ENCODE measurements around the gene TMEM220.
"Not testable (repeated sequence)": the region's sequence is repeated elsewhere in the genome, so short reads cannot be mapped to it uniquely, and the experiment has no call there.

Gene TMEM220

DNA sequence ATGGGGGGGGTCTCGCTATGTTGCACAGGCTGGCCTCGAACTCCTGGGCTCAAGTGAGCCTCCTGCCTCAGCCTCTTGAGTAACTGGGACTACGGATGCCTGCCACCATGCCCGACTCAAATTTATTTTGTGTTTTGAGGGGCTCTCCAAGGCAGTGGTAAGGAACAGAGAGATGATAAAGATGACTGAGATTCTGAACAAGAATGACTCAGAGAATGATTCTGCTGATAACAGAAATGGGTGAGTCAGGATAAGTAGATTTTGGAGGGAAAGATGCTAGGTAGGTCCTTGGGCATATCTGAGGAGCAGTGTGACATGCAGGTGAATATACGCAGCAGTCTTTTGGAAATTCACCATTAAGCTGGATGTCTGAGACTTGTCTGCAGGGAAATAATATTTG lies 2.6 kb downstream of the TMEM220 start:
- no peak for DNase-seq

DNA sequence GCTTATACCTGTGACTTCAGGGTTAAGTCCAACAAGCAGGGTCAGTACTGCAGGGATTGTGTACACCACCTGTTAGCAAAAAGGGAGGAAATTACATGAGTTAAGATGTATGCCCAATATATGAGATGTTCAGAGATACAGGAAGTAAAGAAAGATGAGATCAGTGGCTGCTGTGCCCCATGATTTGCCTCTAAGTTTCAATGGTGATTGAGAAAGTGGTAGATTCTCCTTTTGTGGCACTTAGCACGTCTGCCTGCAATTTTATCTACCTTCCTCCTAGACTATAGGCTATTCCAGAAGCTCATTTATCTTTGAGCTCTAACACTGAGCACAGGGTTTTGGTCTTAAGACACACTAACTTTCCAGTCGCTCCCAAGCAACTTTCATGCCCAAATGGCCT lies 3.6 kb downstream of the TMEM220 start:
- no peak for DNase-seq

DNA sequence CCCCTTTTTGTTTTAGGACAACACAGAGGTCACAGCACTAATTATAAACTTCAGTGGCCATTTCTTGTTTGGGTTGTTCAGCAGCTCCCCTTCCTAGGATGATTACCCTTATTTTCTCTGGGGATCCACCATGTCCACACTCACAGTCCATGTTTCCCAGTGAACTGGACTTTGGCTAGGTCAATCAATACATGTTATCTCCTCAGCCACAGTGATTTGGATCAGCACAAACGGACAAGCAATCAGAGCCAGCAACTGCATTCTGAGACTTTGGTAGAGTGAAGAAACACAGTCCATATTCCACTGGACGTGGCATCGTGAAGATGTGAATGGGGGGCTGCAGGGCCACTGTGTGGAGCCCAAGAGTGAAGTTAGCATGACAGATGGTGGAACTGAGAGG lies 4.6 kb downstream of the TMEM220 start:
- no peak for DNase-seq

DNA sequence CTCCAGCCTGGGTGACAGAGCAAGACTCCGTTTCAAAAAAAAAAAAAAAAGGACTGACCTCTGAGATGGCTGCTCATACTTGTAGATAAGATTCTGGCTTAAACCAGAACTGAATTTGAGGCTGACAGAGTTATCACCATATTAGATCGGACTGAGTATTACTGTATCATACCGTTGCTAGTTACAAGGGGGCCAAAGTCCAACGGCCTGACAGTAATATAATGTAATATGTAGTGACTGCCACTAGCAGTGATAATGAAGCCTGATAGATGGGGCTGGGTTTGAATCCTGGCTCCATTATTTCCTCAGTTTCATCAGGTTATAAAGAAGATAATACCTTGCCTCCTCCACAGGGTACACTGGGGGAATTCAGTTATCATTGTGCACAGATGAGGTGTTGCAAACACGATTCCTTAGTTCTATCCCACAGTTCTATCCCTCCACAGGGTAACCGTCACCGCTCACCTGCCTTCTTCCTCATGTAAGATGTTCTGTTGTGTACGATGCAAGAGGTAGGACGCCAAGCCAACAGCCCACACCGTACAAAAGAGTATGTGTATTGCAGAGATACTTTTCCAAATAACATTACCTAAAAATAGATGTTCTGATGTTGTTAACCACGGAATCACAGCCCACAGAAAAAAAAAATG lies 5.2 kb downstream of the TMEM220 start:
- DNase-seq, result no peak

DNA sequence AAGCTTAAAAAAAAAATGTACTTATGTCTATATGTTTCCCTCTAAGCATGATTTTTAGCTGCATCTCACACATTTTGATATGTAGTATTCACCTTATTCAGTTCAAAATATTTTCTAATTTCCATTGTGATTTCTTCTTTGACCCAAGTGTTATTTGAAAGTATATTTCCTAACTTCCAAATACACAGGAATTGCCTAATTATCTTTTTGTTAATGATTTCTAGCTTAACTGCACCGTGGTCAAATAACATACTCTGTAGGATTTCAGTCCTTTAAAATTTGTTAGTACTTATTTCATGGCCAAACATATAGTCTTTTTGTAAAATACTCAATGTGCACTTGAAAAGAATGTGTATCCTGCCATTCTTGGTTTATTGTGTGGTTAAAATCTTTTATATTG lies 11.3 kb downstream of the TMEM220 start:
- no peak for DNase-seq

DNA sequence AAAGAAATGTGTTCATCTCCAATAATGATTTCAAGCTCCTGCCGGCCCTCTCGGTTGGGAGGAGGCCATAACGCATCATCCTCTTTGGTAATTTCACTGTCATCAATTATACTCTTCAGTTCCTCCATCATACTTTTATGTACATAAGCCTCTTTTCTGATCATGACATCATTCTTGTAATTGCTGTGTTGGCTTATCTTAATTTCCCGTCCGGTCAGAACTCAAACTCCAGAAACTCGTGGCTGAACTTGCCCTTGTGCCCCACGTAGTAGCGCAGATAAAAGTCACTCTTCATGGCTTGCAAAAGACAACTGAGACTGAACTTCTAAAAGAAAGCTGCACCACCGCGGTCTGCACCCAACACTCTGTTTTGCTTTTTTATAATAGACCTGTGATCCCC lies 13.6 kb downstream of the TMEM220 start:
- DNase-seq, result no peak

DNA sequence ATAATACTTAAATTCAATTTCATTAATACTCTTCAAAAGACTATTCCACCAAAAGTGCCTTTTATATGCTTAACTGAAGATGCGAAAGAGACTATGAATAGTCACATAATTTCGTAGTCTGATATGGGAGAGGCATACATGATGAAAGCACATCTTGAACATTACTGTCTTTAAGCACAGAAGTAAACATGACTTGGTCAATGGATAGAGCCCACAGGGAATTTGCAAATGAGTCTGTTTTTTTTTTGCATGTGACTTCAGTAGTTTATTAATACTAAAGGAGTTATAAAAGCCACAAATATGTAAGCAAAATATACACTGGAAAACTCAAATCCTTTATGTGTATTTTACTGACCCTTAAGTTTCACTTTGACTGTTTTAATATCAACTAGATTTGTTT lies 16.5 kb downstream of the TMEM220 start:
- no peak for DNase-seq

DNA sequence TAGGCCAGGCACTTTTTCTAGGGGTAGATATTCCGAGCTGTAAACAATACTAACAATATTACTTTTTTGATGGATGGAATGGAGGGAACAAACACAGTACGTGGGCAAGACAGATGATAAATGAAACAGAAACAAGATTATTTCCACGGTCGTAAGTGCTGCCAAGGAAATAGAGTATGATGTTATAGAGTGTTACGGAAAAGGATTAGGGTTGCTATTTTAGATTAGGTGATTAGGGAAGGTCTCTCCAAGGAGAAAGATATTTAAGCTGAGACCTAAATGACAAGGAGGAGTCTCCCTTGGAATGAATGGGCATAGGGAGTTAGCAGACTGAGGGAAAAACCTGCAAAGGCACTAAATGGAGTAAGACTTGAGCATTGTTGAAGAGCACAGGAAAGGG lies 24.1 kb downstream of the TMEM220 start:
- no peak for DNase-seq

DNA sequence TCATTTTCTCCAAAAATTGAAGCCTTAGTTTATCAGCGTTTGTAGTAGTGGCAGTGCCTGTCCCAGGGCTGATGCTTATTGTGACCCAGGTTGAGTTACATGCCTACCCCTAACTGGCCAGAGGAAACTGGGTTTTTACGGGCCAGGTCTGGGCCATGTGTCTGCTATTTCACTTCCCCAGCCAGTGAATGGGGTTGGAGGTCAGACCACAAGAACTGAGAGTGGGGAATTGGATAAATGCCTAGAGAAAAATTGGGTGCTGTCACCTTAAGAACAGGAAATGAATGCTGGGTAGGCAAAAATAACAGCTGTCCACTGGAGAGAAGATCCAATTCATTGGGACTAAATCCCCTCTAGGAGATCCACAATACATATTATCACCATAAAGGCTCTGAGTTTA lies 27.2 kb downstream of the TMEM220 start:
- no peak for DNase-seq

DNA sequence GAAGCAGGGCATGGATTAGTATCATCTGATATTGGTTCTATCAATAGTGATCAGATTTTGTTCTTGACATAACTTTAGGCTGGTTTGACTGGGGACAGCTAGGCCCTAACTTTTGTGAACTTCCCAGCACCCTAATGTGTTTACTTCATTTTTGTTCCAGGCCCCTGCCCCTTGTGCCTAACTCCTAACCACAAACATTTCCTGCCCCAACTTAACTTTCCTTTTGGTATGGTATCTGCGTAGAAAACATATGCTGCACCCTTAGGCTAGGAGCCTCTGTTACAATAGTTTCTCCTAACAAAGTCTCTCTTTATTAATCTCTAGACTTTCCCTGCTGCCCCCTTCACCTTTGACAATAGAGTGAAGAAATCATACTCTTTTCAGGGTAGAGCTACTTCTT lies 30.0 kb downstream of the TMEM220 start:
- no peak for DNase-seq

DNA sequence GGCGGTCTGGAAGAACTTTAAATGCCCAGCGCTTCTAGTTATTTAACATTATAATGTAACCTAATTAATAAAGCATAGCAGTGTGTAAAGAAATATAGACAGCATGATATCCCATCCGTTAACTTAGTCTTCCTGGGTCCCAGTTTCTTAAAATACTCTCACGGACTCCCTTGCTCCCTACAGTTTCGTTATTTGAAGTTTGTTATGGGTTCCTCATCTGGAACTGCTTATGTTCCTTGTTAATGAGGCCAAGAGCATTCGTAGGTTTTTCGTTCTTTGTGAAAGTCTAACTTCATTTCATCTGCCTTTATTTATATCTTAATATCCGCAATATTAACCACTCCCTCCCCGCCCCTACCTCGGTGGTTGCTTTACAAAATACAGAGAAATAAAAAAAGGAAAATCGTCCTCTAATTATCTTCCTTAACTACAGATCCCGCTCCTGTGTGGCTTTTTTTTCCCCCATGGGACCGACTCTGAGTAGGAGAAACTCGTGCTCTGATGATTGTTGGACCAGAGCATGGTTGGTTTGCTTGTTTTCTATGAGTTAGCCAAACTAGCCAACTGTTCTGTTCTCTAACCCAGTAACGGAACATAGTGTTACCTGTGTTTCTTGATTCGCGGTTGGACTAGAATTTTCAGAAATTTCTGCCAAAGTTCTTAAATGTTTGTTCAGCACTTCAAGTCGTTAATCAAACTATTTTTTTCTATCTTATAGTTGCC lies 31.6 kb downstream of the TMEM220 start:
- DNase-seq, result no peak

DNA sequence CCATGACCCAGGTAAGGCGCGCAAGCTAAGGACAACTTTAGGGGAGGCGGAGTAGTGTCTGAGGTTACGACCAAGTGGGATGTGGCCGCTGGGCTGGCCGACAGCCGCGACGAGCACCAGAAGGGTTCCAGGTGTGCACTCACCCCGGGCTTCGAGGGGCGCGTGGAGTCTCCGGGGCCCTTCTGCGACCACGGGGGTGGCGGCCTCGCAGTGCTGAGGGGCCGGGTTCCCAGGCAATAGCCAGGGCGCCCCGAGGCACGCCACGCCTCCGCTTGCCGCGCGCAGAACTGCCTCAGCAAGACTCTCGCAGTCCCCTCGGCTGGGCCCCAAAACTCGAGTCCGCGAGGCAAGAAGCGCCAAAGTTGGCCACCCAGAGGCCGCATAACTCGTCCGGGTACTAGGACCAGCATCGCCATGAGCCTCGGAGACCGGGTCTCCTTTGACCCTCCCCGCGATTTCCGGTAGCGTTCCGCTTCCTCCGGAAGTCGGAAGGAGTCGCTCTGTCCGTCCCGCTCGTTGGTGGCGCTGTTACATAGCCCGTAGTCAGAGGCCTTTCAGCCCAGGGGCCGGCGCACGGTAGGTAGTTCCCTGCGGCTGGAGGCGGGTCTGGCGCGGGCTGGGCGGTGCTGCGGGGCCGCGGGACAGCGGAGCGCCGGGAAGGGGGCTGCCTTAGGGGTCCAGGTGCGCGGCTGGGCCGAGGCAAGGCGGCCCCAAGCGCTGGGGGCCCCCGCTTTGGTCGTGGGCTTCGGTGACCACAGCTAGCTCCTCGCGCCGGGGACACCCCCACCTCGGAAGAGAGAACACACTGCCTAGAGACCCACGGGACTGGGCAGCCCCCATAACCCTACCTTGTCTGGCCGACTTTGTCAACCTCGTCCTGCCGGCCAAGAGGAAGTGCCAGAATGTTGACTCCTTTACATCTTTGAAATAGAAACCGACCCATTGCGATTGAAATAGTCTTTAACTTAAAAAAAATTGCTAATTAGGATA lies 32.4 kb downstream of the TMEM220 start, which contains the start of the genes ADPRM and SCO1:
TSS of gene ADPRM (plus strand) at position 503 of the 990 bp plus-strand sequence. CDS start 7,333 bp downstream, outside the sequence.
TSS of gene SCO1 (minus strand) at position 442 of the 990 bp plus-strand sequence. CDS start at position 416, 26 bp downstream.
- DNase-seq, result peak; percentile 81 to 90

DNA sequence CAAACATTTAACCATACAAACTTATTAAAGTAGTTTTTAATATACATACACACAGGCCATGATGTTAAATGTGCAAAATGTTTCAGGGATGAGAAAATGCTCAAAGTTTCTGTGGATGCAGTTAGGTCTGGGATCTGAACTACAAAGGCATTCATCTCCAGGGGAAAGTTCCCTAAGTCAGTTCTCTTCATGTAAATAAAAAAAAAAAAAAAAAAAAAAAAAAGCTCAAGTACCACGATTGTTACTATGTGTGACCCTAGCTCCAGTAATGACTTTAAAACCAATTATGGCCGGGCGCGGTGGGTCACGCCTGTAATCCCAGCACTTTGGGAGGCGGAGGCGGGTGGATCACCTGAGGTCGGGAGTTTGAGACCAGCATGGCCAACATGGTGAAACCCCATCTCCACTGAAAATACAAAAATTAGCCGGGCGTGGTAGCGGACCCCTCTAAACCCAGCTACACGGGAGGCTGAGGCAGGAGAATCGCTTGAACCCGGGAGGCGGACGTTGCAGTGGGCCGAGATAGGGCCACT lies 33.9 kb downstream of the TMEM220 start:
- not testable (repeated sequence) for DNase-seq

DNA sequence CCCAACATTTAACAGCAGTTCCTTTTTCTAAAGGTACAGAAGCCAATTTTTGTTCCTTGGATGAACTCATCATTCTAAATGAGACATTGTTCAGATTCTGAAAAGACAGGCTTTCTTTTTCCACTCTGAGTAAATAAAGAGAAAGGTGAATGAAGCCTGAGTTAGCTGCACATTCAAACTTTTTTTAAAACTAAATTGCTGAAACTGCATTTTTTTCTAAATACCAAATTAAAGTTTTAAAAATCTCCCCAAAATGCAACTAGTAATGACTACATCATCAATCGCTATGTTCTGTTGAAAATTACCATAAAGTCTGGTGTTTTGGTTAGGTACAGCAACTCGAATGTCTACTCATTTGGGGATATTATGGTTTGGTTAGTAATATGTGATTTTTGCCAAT lies 42.3 kb downstream of the TMEM220 start:
- DNase-seq, result no peak

DNA sequence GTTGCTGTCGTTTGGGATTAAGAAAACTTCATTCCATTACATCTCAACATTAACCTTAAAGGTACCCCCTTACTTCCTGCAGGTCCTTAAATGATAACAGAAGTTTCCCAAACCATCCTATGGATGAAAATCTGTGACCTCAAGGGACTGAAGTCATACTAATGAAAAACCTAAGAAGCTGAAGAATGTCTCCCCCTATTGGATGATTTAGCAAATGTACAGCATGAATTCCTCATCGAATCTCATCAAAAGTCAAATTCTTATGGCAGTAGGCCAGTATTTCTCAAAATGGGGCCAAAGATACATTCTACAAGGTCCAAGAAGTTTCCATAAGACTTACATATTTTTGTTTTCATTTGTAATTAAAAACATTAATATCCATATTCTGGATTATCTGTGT lies 46.0 kb downstream of the TMEM220 start:
- peak in 1 of 2 experiments; percentile 21 for DNase-seq

DNA sequence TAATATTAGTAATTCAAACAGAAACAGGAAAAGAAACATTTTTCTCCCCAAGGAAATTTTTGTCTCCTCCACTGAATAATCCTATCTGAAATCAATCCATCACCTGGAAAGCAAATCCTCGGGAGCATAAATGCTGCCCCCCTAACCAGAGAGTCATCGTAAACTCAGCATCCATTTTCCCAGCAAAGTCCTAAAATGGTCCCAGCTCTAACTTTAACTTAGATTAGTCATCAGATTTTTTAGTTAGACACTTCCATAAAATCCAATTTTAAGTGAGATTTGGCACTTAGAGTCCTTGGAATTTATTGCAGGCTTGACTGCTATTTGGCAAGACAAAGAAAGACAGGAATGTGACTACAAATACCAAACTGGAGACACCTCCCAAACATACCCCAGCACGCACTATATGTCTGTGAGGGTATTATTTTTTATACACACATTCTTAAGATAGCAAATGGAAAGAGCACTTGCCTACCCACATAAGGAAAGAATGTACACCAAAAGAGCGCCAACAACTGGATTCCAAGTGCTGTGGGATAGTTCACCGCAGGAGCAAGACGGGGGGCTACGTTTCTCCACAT lies 47.9 kb downstream of the TMEM220 start:
- no peak for DNase-seq

DNA sequence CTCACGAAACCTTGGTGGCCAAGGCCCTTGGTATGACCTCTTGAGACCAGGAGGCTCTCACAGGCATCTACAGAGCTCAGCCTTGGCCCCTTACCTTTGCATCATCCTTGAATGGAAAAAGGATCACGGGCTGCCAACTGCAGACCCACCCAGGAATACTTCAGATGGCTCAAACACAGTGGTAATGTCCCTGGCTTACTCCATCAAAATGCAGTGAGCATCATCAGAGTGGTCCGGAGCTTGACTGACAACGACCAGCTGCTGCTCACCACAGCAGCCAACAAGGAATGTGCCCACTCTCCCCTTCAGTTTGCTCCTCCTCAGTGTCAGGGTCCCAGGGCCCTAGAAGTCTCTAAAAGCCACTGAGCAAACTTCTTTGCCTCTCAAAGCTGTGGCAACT lies 55.1 kb downstream of the TMEM220 start:
- DNase-seq, result no peak

DNA sequence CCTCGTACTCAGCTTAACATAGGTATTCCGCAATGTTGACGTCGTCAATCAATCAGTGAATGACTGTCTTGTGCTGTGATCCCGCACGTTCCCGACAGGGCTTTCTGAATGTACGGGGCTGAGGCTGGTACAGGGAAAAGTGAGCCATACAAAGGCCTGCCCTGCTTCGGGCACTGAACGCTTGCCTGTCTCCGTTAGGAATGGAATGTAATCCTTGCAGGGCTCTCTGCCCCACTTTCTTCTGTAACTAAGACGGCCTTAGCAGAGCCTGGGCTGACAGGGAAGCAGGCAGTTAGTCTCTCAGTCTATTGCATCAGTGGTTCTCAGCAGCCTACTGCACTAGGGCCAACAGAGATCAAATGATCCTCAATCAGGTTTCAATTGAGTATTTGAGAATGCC lies 56.5 kb downstream of the TMEM220 start:
- no peak for DNase-seq

DNA sequence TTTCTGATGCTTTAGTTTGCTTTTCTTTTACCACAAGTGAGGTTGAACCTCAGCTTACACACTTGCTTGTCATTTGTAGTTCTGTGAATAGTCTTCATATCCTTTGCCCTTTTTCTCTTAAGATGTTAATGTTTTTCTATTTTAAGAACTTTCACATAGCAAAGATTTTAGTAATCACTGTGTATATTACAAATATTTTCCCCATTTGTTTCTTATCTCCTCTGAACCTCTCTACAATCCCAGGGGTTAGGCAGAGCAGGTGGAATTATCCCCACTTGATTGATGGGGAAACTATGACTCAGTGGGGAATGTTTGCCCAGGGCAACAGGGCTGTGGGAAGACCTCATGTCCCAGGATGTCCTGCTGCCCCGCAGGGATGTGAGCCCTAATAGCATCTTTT lies 61.0 kb downstream of the TMEM220 start:
- peak in 1 of 2 experiments; percentile 9 for DNase-seq

DNA sequence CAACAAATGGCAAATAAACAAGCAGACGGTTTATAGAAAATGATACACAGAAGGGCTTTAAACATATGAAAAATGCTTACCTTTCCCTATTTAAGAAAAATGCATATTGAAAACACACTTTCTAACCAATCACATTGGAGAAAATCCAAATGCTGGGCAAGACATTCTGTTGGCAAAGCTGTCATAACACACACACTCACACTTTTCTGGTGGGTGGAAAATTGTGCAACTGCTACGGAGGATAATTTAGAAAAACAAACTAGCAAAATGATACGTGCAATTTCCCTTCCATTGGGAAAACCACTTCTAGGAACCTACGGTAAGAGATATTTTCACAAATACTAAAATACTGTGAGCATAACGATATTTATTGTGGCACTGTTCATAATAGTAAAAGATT lies 62.9 kb downstream of the TMEM220 start:
- no peak for DNase-seq

DNA sequence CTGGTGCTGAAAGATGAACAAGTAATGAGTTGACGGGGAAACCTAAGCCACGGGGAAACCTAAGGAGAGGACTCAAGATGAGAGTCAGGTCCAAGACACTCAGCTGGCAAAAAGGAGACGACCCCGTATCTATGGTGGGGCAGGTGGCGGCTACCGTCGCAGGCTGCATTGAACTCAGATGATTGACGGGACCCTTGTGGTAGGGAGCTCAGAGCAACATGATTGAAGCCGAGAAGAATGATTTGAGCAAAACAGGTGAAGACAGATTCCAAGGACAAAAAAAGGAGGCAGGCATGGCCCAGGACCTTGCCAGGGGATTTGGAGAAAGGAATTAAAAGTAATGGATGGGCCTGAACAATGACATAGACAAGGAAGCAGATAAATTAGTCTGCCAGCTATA lies 65.3 kb downstream of the TMEM220 start:
- DNase-seq, result no peak

Data from SW 1271 (cell line).